ENCODE data around the gene RBMXL3.

Gene RBMXL3

DNA sequence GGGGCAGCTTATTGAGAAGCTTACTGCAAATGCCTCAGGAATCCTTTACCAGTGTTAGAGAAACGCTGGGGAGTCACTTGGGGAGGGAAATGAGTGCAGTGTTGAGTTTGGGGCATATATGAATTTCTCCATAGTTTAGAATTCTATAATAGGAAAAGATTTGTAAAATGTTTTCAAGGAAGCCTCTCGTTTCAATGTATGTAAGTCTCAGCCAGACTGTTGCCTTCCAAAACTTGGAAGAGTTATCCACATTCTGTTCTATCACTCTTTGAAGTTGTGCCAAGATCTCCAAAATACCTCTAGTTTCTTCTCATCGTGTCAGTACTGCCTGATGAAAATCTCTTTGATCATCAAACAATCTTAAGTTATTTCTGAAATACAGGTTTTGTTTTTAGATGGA is 45.3 kb downstream of the RBMXL3 start:
- DNase-seq = no peak

GRCh38 chrX:115236560-115236959 is 47.4 kb downstream of the RBMXL3 start:
- DNase-seq = no peak

DNA sequence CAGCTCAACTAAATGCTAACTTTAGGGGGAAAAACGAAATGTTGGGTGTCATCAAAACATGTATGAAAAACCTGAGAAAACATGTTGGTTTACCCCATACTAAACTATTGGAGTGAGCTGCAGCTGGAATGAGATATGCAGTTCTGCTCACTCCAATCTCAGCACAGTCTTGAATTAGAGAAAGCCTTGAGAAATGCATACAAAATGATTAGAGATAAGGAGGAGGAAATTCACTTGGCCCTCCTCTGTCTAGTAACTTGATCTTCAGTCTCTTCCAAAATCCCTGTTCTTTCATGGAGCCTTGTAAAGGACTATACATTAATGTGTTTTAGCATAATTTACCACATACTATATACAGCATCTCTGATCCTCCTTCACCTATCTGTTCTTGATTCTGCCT is 47.8 kb downstream of the RBMXL3 start:
- no peak for DNase-seq
